Fibroblast of gingiva (primary cell): Measurements from ENCODE around the gene TPCN2.
A peak's percentile ranks its signal among the peaks of the same experiment; 100 is the strongest.

Experiments used
- DNase-seq: peaks from one replicate; pipeline ENCODE4 v3.0.0-alpha.2; 2011; ENCODE audit warnings: low read depth

TPCN2 gene

DNA sequence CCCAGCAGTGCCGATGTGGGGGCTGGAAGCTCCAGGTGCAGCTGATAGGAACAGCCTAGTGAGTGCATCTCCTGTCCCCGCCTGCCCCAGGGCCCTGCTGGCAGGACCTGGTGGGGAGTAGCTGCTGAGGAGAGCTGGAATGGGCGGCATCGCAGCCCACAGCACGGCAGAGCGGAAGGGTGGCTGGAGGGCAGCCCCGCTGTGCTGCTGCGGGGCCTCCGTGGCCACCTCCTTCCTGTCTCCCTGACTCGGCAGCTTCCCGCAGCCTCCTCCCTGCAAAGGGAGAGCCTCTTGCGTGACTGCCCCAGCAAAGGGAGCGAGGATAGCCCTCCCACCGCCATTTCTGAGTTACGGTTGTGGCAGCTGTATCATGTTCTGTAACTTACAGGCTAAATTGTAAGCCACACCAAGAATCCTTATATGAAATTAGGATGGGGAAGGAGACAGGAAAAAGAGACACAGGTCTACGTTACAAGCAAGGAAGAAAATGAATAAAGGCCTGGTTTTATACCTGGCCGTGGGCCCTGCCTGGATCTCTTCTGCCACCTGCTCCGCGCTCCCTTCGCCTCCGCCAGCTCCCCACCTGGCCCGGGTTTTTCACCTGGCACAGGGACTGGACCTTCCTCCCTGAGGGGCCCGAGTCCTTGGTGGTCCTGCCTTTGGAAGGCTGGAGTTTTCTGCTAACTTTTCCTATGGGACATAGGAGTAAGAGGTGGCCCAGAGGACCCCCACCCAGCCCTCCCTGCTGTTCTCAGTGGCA, 10.0 kb downstream of the TPCN2 start:
- no peak for DNase-seq

DNA sequence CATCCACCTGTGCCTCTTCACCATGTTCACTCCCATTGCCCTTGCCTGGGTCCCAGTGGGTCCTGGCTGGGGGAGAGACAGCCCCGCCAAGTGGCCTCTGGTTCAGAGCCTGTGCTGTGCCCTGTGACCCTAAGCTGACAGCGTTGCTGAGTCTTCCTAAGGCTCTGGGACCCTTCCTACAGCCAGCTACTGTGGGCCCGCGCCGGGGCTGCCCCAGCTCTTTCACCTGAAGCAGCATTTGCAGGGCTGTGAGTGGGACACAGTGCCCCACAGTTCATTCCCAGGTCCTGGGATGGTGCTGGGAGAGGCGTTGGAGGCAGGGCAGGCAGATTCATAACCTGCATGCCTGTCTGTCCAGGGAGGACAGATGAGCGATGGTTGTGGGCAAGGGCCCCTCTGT, 10.7 kb downstream of the TPCN2 start:
- DNase-seq = no peak

DNA sequence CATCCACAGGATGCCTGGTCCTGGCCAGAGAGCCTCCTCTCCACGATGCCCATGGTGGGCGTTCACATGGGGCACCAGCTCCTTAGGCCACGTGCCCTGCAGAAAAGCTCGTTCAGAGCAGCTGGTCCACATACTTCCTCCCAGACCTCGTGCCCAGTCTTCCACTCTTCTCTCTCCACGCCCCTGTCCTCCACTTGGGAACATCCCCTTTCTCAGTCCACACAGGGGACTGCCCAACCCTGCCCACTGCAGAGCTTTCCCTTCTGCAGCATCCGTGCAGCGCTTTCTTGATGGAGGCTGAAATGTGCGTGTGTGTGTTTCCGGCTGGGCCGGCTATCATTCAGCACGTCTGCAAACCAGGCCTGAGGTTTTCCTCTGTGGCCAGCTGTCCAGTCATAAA, 11.3 kb downstream of the TPCN2 start:
- no peak for DNase-seq

DNA sequence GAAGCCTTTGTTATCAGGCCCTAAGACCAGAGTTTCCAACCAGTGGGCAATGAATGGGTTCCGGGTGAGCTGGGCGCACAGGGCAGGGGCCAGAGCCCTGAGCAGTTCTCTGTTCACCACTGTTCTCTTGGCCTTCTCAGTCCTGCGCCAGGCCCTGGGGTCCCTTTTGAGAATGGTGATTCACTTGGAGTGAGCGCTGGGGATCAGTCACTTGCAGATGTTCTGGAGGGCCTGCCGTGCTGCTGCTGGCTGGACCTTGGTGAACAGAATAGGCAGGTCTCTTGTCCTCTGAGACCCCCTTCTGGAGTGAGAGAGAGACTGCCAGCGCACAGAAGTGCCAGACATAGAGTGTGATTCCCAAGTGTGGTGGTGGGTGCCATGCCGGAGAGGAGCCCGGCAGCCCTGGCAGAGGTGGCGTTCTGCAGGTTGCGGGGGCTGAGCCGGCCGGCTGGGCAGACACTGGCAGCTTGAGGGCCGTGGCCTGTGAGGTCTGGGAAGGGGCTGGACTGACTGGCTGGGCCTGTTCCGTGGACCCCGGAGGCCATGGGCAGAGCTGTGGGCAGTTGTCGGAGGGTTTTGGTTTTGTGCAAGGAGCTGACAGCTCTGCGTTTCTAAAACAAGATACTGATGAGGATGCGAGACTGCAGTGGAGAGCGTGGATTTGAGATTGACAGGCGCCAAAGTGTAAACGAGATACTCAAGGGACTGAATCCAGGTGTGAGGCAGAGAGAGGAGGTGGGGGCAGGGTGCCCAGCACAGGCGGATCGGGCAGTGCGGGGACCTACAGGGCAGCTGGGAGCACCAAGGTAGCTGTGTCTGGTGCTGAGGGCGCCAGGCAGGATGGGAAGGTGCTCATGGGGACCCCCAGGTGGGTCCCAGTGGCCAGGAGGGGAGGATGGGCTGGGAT, 12.3 kb downstream of the TPCN2 start:
- no peak for DNase-seq

DNA sequence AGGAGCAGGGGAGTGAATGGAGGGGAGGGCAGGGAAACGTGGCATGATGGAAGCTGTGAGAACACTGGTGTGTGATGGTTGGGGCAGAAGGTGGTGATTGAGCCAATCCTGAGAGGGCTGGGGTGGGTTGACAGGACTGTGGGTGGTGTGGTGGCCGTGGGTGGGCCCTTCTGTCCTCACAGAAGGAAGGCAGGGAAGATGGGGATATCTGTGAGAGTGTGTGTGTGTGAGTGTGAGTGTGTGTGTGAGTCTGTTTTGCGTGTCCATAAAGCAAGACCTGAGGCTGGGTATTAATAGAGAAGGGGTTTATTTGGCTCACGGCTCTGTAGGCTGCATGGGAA, 13.0 kb downstream of the TPCN2 start:
- no peak for DNase-seq

DNA sequence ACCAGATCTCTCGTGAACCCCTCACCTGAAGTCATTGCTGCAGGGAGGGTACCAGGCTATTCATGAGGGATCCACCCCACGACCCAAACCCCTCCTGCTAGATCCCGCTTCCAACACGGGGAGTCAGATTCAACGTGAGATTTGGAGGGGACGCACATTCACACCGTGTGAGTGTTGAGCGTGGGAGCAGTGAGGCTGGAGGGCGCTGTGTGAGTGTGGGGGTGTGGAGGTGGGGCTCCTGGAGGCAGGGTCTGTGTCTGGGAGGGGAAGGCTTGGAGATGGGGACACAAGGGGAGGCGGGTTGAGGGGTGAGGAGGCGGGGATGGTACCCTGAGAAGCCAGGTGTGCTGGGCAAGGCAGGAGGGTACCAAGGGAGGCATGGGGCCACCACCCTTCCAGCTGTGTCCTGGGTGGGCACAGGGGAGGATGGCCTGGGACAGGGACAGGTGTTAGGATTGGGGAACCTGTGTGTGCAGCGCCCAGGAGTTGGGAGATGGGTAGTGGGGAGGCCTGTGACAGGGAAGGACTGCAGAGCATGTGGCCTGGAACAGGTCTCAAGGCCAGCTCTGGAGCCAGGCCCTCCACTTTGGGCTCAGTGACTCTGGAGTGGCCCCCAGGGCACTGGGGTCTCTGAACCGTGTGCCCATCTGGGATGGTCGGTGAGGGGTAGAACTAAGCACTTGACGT, 13.6 kb downstream of the TPCN2 start:
- DNase-seq = no peak

DNA sequence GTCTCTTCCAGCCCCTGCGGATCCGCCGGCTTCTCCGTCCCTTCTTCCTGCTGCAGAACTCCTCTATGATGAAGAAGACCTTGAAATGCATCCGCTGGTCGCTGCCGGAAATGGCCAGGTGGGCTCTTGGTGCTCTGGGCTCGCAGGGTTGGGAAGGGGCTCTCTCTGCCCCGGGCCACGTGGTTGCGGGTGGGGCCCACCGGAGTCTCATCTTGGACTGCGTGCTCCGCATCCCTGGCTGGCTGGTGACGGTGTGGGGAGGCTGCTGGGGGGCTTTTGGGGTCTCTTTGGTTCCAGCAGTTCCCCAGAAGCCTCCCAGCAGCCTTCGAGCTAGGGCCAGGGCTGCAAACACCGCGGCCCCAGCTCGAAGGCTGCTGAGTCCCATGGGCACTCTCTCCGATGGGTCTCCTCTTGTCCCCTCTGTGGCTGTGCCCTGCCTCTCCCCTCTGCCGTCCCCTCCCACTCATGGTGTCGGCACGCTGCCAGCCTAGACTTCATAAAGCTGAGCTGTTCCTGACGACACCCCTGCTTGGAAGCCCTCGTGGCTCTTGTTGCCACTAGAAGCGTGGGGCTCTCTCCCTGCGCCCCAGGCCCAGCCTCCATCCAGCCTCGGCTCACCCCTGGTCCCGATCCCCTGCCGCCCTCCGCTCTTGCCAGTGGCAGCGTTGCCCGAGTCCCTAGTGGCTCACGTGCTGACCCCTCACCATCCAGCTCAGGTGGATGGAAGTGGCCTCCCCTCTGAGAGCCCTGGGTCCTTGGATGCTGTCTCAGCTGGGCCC, 14.3 kb downstream of the TPCN2 start:
- no peak for DNase-seq

DNA sequence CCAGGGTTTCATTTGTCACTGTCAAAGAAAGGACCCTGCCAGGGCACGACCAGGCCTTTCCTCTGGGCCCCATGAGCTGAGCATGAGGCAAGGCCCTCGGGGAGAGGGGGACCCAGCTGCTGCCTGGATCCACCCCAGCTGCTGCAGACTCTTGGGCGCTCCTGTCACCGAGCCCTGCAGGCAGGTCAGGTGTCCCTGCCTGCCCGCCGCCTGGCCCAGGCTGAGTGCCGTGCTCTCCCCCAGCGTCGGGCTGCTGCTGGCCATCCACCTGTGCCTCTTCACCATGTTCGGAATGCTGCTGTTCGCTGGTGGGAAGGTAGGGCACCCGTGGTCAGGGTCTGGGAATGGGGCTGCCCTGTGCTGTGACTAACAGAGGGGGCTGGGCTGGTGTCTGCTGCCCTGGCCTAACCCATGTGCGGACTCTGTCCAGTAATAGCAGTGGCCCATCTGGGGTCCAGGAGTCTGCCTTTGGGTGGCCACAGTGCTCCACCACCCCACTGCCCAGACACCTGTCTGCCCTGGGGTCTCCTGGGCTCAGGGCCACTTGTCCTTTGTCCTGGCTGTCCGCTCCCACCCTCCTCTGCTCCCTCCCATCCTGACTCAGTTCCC, 15.0 kb downstream of the TPCN2 start:
- no peak for DNase-seq

DNA sequence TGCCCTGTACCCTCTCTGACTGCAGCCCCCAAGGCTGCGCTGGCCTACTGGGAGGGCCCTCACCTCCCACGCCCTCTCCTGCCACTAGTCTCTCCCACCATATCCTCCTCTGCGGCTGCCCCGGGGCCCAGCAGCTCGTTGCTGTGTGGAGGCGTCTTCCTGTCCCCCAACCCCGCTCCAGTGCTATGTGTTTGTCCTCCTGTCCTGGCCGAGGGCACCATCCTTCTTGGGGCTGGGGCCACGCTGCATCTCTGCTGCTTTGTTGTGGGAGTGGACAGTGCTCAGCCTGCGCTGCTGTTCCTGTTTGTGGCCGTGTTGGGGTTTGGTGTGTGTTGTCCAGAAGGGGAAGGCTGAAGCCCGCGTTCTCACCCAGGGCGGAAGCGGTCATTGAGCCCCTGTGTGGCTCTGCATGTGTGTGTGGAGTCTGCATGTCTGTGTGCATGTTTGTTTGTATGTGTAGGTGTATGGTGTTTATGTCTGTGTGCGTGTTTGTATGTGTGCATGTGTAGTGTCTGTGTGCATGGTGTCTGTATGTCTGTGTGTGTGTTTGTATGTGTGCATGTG, 15.7 kb downstream of the TPCN2 start:
- DNase-seq = no peak

DNA sequence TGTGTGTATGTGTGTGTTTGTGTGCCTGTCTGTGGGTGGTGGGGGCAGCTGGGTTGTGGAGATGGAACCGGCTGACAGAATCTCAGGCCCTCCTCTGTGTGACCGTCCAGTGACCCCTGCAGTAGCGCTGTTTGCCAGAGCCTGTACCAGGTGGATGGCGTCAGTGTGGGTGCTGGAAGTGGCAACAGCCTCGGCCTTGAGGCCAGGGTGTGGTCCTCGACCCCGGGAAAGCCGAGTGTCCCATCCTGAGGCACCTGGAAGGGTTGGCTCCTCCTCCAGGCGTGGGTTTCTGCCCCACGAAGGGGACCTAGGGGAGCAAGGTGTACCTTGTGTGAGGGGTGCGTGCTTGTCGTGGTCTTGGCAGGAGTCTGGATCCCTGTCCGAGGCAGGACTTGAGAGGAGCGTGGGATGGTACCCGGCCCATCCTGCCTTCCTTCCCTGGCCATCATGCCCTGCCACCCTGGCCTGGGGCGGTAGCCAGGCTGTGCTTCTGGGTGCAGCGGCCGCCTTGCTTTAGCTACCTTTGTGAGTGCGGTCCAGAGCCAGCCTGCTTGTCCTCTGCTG, 16.5 kb downstream of the TPCN2 start:
- no peak for DNase-seq

DNA sequence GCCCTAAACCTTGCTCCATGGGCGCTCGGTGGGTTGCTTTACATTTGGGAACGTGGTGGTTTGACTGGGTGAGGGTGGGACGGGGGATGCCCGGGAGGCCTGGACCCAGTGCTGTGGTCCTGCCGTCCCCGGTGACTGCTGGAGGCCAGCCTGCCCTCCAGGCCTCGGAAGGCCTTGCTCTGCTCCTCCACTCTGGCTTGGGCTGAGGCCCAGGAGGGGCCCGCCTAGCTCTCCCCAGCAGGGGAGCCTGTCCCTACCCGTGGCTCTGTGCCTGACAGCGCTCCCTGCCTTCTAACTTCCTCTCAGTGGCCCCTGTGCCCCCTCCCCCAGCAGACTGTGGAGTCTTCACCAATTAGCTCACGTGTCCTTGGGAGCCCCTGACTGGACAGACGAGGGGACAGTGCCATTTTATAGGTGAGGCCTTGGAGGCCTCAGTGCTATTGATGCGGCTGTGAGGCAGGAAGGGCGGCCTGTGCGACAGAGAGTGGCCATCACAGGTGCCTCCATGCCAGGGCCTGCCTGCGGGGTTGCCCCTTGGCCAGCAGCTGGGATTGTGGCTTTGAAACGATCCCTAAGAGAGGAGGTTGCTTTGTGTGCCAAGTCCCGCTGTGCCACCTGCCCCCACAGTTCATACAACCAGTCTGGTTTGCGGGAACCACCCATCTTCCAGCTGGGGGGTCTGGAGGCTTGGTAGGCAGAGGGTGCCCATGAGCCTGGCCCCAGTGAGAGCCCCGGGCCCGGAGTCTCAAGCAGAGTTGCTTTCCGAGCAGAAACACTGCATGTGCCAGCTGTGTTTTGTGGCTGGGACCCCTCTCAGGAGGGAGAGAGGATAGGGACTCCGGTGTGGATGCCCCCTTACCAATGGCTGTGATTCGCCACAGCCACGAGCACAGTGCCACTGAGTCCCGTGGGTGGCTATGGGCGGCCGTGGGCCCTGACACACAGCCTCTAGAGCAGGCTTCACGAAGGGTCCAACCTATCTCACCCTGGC, 17.7 kb downstream of the TPCN2 start:
- DNase-seq = no peak

DNA sequence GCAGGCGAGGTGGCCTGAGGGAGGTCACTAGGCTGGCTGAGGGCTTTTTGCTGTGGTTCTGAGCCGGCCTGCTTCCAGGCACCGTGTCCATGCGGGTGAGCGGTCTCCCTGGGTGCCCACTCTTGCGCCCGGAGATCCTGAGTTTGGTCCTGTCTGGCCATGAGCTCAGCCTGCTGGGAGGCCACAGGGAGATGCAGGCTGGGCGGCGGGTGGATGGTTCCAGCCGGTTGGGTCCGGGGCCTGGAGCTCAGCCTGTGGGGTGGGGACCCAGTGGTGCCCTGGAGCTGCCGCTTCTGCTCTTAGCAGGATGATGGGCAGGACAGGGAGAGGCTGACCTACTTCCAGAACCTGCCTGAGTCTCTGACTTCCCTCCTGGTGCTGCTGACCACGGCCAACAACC, 18.5 kb downstream of the TPCN2 start:
- no peak for DNase-seq

DNA sequence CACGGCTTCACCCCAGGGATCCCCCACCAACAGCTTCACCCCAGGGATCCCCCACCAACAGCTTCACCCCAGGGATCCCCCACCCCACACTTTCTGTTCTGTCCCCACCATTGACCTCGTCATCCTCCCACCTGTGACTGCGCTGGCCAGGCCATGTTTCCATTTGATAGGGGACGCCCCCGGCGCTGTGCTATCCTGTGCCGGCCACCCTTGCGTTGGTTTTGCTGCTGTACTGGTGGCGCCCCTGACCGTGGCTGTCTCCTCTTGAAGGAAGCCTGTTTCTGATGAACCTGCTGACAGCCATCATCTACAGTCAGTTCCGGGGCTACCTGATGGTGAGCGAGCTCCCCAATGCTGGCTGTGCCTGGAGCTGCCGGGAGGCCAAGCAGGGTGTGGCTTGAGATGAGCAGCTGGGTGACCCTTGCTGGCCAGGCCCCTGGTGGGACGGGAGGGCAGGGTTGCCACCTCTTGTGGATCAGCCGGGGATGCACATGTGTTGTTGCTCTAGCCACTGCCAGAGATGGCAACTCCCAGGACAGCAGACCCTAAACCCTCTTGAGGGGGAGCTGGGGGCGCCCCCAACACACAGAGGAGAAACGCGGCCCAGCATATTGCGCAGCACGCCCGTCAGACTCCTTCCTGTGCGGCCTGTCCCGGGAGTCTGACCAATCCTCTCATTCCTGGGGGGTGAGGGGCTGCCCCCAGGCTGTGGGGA, 22.5 kb downstream of the TPCN2 start:
- DNase-seq = no peak

DNA sequence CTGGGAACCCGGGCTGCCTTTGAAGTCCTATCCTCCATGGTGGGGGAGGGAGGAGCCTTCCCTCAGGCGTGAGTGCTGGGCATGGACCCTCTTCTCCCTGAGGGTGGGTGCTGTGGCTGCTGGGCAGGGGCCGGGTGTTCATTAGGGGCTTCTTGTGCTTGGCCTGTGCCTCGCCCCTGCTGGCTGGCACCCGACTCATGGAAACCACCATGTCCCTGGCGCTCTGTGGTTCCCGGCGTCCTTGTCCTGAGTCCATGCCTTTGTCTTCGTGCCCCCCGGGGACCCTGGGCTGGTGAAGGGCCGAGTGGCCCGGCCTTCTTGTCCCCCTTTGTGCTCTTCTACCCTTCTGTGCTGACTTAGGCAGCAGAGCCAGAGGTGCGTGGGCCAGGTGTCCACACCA, 23.2 kb downstream of the TPCN2 start:
- no peak for DNase-seq

DNA sequence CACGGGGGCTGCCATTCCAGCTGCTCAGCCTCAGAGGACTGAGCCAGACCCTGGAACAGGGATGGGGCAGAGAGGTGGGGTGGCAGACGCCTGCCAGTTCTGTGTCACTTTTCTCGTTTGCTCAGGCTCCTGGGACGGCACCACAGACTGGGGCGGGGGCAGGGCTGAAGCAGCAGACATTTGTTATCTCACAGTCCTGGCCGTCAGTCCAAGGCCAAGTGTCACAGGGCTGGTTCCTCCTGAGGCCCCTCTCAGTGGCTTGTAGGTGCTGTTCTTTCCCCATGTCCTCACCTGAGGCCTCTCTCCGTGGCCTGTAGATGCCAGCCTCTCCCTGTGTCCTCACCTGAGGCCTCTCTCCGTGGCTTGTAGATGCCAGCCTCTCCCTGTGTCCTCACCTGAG, 24.7 kb downstream of the TPCN2 start:
- no peak for DNase-seq

DNA sequence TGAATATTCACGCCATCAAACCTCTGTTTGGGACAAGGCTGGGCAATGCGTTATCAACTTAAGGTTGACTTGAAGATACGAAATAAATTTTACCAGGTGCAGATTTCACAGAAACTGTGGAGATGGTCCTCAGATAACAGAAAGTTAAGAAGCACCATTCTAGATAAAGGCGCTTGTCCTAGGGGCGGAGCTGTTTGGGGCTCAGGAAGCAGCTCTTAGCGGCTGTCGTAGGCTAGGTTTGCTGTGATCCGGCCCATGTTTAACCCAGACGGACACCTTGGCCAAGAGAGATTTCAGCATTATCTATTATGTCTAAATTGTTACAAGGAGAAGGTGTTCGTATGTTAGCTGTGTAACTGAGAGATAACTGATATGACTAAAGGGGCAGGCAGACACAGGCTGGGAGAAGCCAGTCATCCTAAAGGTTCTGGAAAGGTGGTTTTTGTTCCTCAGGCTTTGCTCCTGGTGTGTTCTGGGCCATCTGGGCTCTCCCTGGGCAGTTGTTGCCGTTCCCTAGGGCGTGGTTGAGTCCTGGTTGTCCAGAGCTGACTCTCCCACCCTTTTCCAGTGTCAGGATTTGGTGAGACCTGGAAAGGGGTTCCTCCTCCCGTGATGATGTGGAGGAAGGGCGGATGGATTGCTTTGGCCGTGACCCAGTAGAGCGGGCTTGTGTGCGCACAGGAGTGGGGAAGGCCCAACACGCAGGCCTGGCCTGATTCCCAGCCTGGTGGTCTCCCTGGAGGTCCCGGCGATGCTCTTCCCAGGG, 25.8 kb downstream of the TPCN2 start:
- no peak for DNase-seq

DNA sequence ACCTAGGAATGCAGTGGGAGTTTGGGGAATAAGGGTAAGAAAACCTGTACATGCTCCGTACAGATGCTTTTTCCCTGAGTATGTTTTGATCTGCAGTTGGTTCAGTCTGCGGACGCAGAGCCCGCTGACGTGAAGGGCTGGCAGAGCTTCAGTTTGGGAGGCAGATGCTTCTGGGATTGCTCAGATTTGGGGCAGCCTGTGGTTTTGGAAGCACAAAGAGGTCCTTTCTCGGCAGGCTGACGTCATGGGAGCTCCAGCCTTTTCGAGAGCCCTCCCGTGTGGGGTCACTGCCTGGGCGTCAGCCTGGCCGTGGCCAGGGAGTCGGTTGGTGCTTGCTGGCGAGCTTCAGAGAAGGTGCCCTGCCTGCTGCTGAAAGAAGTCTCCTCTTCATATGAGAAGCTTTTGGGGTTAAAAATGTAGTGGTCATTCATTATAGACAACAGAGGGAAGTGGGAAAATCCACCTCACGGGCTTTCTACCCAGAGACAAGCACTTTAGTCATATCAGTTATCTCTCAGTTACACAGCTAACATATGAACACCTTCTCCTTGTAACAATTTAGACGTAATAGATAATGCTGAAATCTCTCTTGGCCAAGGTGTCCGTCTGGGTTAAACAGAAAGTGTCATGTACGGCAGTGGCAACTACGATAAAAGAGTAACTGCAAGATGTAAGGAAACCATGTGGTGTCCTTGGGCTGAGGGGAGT, 26.8 kb downstream of the TPCN2 start:
- DNase-seq = peak; percentile 98
